ENCODE results near the gene PTPRC.

DNA sequence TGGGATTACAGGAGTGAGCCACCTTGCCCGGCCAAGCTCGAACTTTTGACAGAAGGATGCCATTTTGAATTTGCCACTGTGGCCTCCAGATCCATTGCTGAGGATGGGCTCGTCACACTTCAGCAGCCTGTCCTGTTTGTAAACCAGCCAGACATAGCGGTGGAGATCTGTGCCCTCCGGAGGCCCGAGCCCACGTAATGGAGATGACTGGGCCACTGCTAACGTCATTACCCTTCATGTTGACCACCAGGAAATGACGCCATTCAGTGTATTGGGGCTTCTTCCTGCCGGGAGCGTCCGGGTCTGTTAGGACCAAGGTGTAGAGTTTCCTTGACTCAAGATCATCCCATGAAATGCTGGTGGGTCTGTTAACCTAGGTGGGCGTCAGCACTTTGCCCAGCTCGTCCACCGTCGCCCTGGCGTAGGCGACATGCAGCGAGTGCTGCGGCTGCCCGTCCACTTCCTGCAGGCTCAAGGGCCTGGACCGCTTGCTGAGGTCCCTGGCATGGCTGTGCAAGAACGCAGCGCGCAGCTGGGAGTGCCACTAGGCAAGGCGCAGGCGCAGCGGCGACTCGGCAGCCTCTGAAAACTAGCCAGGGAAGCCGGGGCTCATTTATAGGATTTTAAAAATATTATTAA lies 40.8 kb downstream of the PTPRC start:
- TF ChIP-seq, protein P1, sequence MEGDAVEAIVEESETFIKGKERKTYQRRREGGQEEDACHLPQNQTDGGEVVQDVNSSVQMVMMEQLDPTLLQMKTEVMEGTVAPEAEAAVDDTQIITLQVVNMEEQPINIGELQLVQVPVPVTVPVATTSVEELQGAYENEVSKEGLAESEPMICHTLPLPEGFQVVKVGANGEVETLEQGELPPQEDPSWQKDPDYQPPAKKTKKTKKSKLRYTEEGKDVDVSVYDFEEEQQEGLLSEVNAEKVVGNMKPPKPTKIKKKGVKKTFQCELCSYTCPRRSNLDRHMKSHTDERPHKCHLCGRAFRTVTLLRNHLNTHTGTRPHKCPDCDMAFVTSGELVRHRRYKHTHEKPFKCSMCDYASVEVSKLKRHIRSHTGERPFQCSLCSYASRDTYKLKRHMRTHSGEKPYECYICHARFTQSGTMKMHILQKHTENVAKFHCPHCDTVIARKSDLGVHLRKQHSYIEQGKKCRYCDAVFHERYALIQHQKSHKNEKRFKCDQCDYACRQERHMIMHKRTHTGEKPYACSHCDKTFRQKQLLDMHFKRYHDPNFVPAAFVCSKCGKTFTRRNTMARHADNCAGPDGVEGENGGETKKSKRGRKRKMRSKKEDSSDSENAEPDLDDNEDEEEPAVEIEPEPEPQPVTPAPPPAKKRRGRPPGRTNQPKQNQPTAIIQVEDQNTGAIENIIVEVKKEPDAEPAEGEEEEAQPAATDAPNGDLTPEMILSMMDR (IDR thresholded peaks at IDR 0.05; ENCODE audit: extremely low read depth in 1 of 2, insufficient read depth in 1 of 2, low read depth in 1 of 2, low read length in 2 of 2), result no peak
- no peak for TF ChIP-seq JUN (IDR thresholded peaks at IDR 0.05; ENCODE audit: borderline replicate concordance, insufficient read depth, insufficient read length, low read depth)
- no peak for TF ChIP-seq POLR2A (IDR thresholded peaks at IDR 0.05; ENCODE audit: low read depth, low read length)
- TF ChIP-seq POLR2AphosphoS5 (IDR thresholded peaks at IDR 0.05; ENCODE audit: insufficient read depth, low read depth, low read length), result no peak
- TF ChIP-seq EZH2 (IDR thresholded peaks at IDR 0.05; ENCODE audit: borderline replicate concordance, low read depth, low read length, severe bottlenecking), result no peak
- no peak for TF ChIP-seq MYC (IDR thresholded peaks at IDR 0.05; ENCODE audit: low read depth, low read length)
- TF ChIP-seq, protein P2, sequence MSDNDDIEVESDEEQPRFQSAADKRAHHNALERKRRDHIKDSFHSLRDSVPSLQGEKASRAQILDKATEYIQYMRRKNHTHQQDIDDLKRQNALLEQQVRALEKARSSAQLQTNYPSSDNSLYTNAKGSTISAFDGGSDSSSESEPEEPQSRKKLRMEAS (IDR thresholded peaks at IDR 0.05; ENCODE audit: insufficient read depth, insufficient read length), result no peak
